Kidney (tissue), 14 donors: ENCODE results near the gene ZNF830. TPM values are rescaled to one million over a fixed set of nuclear protein-coding genes. Genes with fewer than 3 reads are reported as not detected.

Experiments
- DNase-seq, 5 donors: peaks; one replicate each; pipeline ENCODE4 v3.0.0-alpha.2; 2013 to 2020
- FAIRE-seq: peaks from 2 replicates; lab custom pipeline; 2012; peaks lifted over from hg19 to GRCh38; lab: Jason Lieb, UNC
- H3K27ac ChIP-seq, 2 donors: one replicate each; pipeline ENCODE4 v1.7.0; 2013; ENCODE audit warnings: low read depth in 2 of 2, low read length in 2 of 2, inconsistent platforms in 1 of 2
- H3K27me3 ChIP-seq: one replicate; pipeline ENCODE4 v1.7.1; 2013; ENCODE audit warnings: low read length, inconsistent platforms; ENCODE audit not compliant: control insufficient read depth, insufficient read depth
- H3K36me3 ChIP-seq, 3 donors: one replicate each; pipeline versions ENCODE4 v1.7.0 to v1.7.1; 2013; ENCODE audit warnings: low read length in 3 of 3, control low read depth in 1 of 3, inconsistent platforms in 1 of 3; ENCODE audit not compliant: insufficient read depth in 3 of 3, control insufficient read depth in 2 of 3
- H3K4me1 ChIP-seq, 3 donors: one replicate each; pipeline versions ENCODE4 v1.7.0 to v1.7.1; 2013; ENCODE audit warnings: low read length in 3 of 3, inconsistent platforms in 1 of 3, low read depth in 1 of 3; ENCODE audit not compliant: control insufficient read depth in 2 of 3, insufficient read depth in 2 of 3
- H3K4me3 ChIP-seq, 3 donors: one replicate each; pipeline versions ENCODE4 v1.7.0 to v1.8.1; 2013; ENCODE audit warnings: low read length in 3 of 3, control low read depth in 1 of 3, inconsistent platforms in 1 of 3
- H3K9ac ChIP-seq, 3 donors: one replicate each; pipeline versions ENCODE4 v1.7.0 to v1.7.1; 2013; ENCODE audit warnings: low read length in 3 of 3, control low read depth in 1 of 3, inconsistent platforms in 1 of 3
- H3K9me3 ChIP-seq, 3 donors: one replicate each; pipeline versions ENCODE4 v1.7.0 to v1.7.1; 2013; ENCODE audit warnings: low read length in 3 of 3, control low read depth in 1 of 3, inconsistent platforms in 1 of 3; ENCODE audit not compliant: control insufficient read depth in 2 of 3, insufficient read depth in 1 of 3
- intact Hi-C: fragments of 100-400 bp; cut with DNase I; formaldehyde crosslinking; loops from one replicate; pipeline ENCODE4 v1.11.1; 2022
- polyA plus RNA-seq: library from polyadenylated mRNA; stranded (reverse); fragments of 350-450 nt; fragmentation: Illumina TruSeq; extraction: RNeasy Lipid Tissue Mini Kit (QIAGEN cat#74804); gene quantifications from one replicate; pipeline ENCODE4 v1.2.3, GENCODE V29; 2014; ENCODE audit warnings: low read depth, low replicate concordance; ENCODE audit not compliant: insufficient read depth
- total RNA-seq: library from RNA; stranded (reverse); fragmentation: NEBNext Ultra II Directional; extraction: Animal tissue kit (Norgen Biotek cat#: 25700); gene quantifications from one replicate; pipeline ENCODE4 v1.2.1, GENCODE V29; 2021
- TF ChIP-seq, protein P1 (sequence below): IDR thresholded peaks from 3 replicates; pipeline ENCODE4 v1.5.1; 2012; ENCODE audit warnings: mild to moderate bottlenecking, moderate library complexity, borderline replicate concordance; ENCODE audit not compliant: insufficient read depth; ENCODE audit errors: extremely low read depth
- donor health status: control.
- donor health status: control.
- donor health status: control.
- donor health status: control.
- donor health status: control.
- donor health status: DM: yes; HTN: yes; CAD: no.
- donor health status: Normal renal cell carcinoma (clear cell type).

The ZNF830 gene
- total and polyA plus RNA-seq, 2 donors from 2014 or later = 10.0 to 16.8 TPM

DNA sequence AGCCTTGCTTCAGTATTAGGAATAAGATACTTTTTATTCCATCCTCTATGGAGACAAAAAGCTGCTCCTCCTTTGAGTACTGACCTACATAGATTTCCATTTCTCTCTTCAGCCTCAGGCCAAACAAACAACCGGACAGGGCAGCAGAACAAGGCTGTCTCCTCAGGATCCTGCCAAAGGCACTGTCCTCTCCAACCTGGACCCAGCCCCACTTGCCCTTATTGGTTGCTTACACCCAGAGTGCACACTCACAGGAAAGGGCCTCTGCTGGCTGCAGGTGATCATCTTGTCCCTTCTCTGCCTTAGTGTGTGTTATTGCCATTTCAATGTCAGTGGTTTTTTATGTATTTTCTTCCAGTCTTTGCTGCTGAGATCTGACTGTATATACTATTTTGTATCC lies 45.6 kb downstream of the ZNF830 start:
- Histone ChIP-seq H3K27ac (no peak overlapping the region), H3K36me3 (peaks cover 0 to 24% (median 14%) of the 10 kb centered on the region in 3 donors), H3K27me3 (no peaks in the 10 kb centered on the region), H3K9ac (no peak overlapping the region), H3K4me3 (no peak overlapping the region), H3K9me3 (no peaks in the 10 kb centered on the region), H3K4me1 (no peaks in the 10 kb centered on the region)
- DNase-seq = no peak
- TF ChIP-seq, protein P1, sequence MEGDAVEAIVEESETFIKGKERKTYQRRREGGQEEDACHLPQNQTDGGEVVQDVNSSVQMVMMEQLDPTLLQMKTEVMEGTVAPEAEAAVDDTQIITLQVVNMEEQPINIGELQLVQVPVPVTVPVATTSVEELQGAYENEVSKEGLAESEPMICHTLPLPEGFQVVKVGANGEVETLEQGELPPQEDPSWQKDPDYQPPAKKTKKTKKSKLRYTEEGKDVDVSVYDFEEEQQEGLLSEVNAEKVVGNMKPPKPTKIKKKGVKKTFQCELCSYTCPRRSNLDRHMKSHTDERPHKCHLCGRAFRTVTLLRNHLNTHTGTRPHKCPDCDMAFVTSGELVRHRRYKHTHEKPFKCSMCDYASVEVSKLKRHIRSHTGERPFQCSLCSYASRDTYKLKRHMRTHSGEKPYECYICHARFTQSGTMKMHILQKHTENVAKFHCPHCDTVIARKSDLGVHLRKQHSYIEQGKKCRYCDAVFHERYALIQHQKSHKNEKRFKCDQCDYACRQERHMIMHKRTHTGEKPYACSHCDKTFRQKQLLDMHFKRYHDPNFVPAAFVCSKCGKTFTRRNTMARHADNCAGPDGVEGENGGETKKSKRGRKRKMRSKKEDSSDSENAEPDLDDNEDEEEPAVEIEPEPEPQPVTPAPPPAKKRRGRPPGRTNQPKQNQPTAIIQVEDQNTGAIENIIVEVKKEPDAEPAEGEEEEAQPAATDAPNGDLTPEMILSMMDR = no peak
- intact Hi-C loops = no loop called here
- no peak for FAIRE-seq

DNA sequence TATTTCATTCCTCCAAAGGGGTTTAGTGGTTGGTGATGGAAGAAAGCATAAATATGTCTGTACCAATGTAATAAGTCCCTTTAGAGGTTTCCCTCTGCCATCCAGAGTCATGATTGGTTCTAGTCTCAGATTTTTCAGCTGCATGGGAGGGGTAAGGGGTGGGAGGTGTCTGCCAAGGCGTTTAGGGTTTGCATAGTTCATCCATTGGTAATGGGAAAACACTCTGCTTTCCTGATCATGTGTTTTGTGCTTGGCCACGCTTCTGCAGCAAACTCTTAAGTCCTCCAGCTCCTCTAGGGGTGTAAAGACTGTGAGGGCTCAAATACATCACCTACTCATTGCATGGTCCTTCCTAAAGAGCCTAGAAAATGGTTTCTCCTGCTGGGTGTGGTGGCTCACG lies 48.8 kb downstream of the ZNF830 start:
- TF ChIP-seq, protein P1 = no peak
- H3K4me3 ChIP-seq = no peak overlapping the region
- intact Hi-C loops = no loop called here
- no peaks in the 10 kb centered on the region for H3K27me3 ChIP-seq
- H3K4me1 ChIP-seq = no peaks in the 10 kb centered on the region
- peaks cover 0 to 19% (median 19%) of the 10 kb centered on the region in 3 donors for H3K36me3 ChIP-seq
- no peak overlapping the region for H3K27ac ChIP-seq
- DNase-seq (no peak), FAIRE-seq (no peak)
- H3K9me3 ChIP-seq = no peaks in the 10 kb centered on the region
- no peak overlapping the region for H3K9ac ChIP-seq

DNA sequence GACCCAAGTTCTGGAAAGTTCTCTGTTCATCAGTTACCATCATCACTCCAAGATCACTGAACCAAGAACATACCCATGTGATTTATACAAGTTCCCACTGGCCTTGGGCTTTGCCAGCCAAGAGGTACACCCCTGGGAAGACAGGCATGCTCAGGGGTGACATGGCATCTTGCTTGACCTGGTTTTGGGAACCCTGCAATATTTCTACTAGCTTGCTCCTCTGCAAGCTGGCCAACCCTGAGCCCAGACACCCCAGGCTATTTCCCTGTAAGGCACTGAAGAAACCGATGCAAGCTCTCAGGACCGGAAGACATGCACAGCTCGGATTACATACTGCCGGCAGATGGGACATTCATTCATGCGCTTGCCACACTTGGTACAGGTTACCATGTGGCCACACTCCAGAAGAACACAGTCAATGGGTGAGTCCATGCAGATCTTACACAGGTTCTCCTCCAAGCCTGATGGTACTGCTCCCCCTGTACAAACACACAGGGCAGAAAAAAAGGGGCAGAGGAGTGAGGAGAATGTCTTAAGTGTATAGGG lies 50.4 kb downstream of the ZNF830 start:
- DNase-seq (peak in 4 of 5 donors; percentile 11 to 44 (median 28)), FAIRE-seq (no peak)
- H3K9ac ChIP-seq = no peak overlapping the region
- H3K9me3 ChIP-seq = no peaks in the 10 kb centered on the region
- TF ChIP-seq, protein P1 = no peak
- peaks cover 0 to 32% (median 32%) of the 10 kb centered on the region in 3 donors for H3K36me3 ChIP-seq
- no peak overlapping the region for H3K27ac ChIP-seq
- H3K4me3 ChIP-seq = no peak overlapping the region
- H3K27me3 ChIP-seq = no peaks in the 10 kb centered on the region
- intact Hi-C loops = no loop called here
- no peaks in the 10 kb centered on the region for H3K4me1 ChIP-seq

Other genes with a start within 250 kb of the ZNF830 start
- gene CCT6B, start 80 bp upstream of the ZNF830 start, total RNA-seq = 2.5 TPM
- gene CCT6B, start 80 bp upstream of the ZNF830 start, polyA plus RNA-seq = 3.9 TPM
- 34.1 TPM for gene LIG3, start 19.0 kb downstream of the ZNF830 start, total RNA-seq
- 7.6 TPM for gene LIG3, start 19.0 kb downstream of the ZNF830 start, polyA plus RNA-seq
- 29.0 TPM for gene RFFL, start 102.2 kb downstream of the ZNF830 start, total RNA-seq
- 15.7 TPM for gene RFFL, start 102.2 kb downstream of the ZNF830 start, polyA plus RNA-seq
- gene RAD51D, start 158.3 kb downstream of the ZNF830 start, total RNA-seq = 13.8 TPM
- 7.8 TPM for gene RAD51D, start 158.3 kb downstream of the ZNF830 start, polyA plus RNA-seq
- gene FNDC8, start 160.1 kb downstream of the ZNF830 start, total RNA-seq = not detected
- gene FNDC8, start 160.1 kb downstream of the ZNF830 start, polyA plus RNA-seq = not detected
- gene NLE1, start 180.8 kb downstream of the ZNF830 start, total RNA-seq = 11.0 TPM
- 9.6 TPM for gene NLE1, start 180.8 kb downstream of the ZNF830 start, polyA plus RNA-seq
- gene UNC45B, start 186.3 kb downstream of the ZNF830 start, total RNA-seq = 0.38 TPM
- 0.54 TPM for gene UNC45B, start 186.3 kb downstream of the ZNF830 start, polyA plus RNA-seq
- gene SLC35G3, start 232.9 kb downstream of the ZNF830 start, total RNA-seq = not detected
- gene SLC35G3, start 232.9 kb downstream of the ZNF830 start, polyA plus RNA-seq = not detected